ENCODE data around the gene DAB2. TPM values are rescaled to one million over a fixed set of nuclear protein-coding genes. Genes with fewer than 3 reads are reported as not detected.
A peak's percentile ranks its signal among the peaks of the same experiment; 100 is the strongest.
"Not testable (repeated sequence)": the region's sequence is repeated elsewhere in the genome, so short reads cannot be mapped to it uniquely, and the experiment has no call there.

The DAB2 gene
- total and polyA plus RNA-seq, 4 donors: 10.0 to 25.6 (median 16.1) TPM

DNA sequence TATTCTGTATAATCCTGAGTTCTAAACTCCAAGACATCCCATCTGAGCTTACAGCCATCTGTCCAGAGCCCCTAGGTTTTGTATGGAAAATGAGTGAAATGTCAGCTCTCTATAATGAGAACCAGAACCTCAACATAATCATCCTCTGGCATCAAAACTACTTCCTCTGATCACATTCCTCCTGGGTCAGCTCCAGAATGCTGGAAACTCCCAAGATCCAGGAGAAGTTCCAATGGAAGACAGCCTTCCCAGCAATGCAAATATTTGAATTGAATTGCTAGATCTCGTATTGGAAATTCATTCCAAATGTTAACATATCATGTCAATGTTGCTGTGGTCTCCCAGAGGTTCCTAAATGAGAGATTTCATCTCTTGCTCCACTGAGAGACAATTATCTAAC, 84.3 kb downstream of the DAB2 start:
- Histone ChIP-seq H3K4me1 (ENCODE audit: control insufficient read depth in 4 of 4, insufficient read depth in 4 of 4, low read length in 3 of 4) (peaks cover 6 to 17% (median 12%) of the 10 kb centered on the region in 4 donors), H3K36me3 (ENCODE audit: control insufficient read depth in 4 of 4, insufficient read depth in 3 of 4, low read depth in 1 of 4, low read length in 3 of 4) (peaks cover 12 to 54% (median 43%) of the 10 kb centered on the region in 4 donors), H3K9me3 (ENCODE audit: control insufficient read depth in 4 of 4, low read length in 3 of 4) (no peaks in the 10 kb centered on the region), H3K27ac (ENCODE audit: low read depth in 1 of 2, low read length in 2 of 2) (no peak overlapping the region), H3K27me3 (ENCODE audit: control insufficient read depth in 4 of 4, insufficient read depth in 4 of 4, low read length in 3 of 4) (no peaks in the 10 kb centered on the region), H3K9ac (ENCODE audit: low read depth in 1 of 2, low read length in 2 of 2) (no peak overlapping the region), H3K4me3 (ENCODE audit: low read depth in 1 of 3, low read length in 3 of 3) (no peak overlapping the region)
- TF ChIP-seq YY1 (IDR thresholded peaks at IDR 0.05) (no peak), GABPA (IDR thresholded peaks at IDR 0.05 in 1 of 2, conservative IDR thresholded peaks at IDR 0.05 in 1 of 2) (no peak), JUND (IDR thresholded peaks at IDR 0.05) (no peak), REST (IDR thresholded peaks at IDR 0.05) (no peak), EGR1 (IDR thresholded peaks at IDR 0.05; ENCODE audit: low read depth in 2 of 2) (no peak), RXRA (IDR thresholded peaks at IDR 0.05) (no peak), CTCF (IDR thresholded peaks at IDR 0.05; ENCODE audit: low read depth, low read length, missing input control) (no peak), ATF3 (IDR thresholded peaks at IDR 0.05) (no peak), RAD21 (IDR thresholded peaks at IDR 0.05) (no peak), NR2F2 (IDR thresholded peaks at IDR 0.05) (no peak), TAF1 (conservative IDR thresholded peaks at IDR 0.05) (no peak), FOXA1 (IDR thresholded peaks at IDR 0.05) (no peak), HNF4G (IDR thresholded peaks at IDR 0.05) (no peak), HNF4A (conservative IDR thresholded peaks at IDR 0.05) (no peak)
- TF ChIP-seq, protein P1, sequence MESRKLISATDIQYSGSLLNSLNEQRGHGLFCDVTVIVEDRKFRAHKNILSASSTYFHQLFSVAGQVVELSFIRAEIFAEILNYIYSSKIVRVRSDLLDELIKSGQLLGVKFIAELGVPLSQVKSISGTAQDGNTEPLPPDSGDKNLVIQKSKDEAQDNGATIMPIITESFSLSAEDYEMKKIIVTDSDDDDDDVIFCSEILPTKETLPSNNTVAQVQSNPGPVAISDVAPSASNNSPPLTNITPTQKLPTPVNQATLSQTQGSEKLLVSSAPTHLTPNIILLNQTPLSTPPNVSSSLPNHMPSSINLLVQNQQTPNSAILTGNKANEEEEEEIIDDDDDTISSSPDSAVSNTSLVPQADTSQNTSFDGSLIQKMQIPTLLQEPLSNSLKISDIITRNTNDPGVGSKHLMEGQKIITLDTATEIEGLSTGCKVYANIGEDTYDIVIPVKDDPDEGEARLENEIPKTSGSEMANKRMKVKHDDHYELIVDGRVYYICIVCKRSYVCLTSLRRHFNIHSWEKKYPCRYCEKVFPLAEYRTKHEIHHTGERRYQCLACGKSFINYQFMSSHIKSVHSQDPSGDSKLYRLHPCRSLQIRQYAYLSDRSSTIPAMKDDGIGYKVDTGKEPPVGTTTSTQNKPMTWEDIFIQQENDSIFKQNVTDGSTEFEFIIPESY (IDR thresholded peaks at IDR 0.05): no peak
- no peak for DNase-seq (ENCODE audit: low spot score)
- WGBS: 35% methylated on average over 1 of the region's 1 CpG

DNA sequence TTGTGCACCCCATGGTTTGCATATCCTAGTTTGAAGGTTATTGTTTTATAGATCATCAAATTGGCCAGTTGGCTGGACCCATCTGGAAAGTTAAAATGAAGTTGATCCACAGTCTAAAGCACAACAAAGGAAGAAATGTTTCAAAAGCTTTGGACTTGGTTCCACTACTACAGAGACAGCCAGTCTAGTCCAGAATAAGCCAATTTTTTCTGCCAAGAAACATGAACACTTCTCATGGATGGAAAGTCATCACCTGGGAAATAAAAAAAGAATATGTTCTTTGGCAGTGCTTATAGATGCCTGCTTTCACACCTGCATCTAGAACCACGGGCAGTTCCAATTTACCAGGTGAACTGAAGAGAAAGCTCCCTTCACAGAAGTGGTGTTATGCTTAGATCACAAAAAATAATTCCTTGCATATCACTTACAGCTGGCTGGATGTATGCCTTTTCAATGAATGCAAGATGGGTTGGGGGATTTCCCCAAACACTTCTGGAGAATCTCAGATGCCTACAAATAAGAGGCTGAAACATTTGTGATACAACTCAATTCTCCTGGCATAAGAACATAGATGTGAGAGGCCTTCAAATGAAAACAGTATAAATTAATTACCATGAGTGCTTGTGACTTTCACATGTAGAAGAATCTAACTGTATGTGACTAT, 87.4 kb downstream of the DAB2 start:
- Histone ChIP-seq H3K4me3 (ENCODE audit: low read depth in 1 of 3, low read length in 3 of 3) (no peak overlapping the region), H3K9ac (ENCODE audit: low read depth in 1 of 2, low read length in 2 of 2) (no peak overlapping the region), H3K9me3 (ENCODE audit: control insufficient read depth in 4 of 4, low read length in 3 of 4) (no peaks in the 10 kb centered on the region), H3K27me3 (ENCODE audit: control insufficient read depth in 4 of 4, insufficient read depth in 4 of 4, low read length in 3 of 4) (no peaks in the 10 kb centered on the region), H3K27ac (ENCODE audit: low read depth in 1 of 2, low read length in 2 of 2) (no peak overlapping the region), H3K4me1 (ENCODE audit: control insufficient read depth in 4 of 4, insufficient read depth in 4 of 4, low read length in 3 of 4) (peaks cover 0 to 6% (median 3%) of the 10 kb centered on the region in 4 donors), H3K36me3 (ENCODE audit: control insufficient read depth in 4 of 4, insufficient read depth in 3 of 4, low read depth in 1 of 4, low read length in 3 of 4) (peaks cover 13 to 66% (median 49%) of the 10 kb centered on the region in 4 donors)
- no peak for DNase-seq (ENCODE audit: low spot score)
- TF ChIP-seq HNF4A (conservative IDR thresholded peaks at IDR 0.05): peak in 1 of 2 donors; percentile 15
- TF ChIP-seq ATF3 (IDR thresholded peaks at IDR 0.05): no peak
- TF ChIP-seq GABPA (IDR thresholded peaks at IDR 0.05 in 1 of 2, conservative IDR thresholded peaks at IDR 0.05 in 1 of 2): no peak
- WGBS: 89% methylated on average over 1 of the region's 1 CpG

- not testable (repeated sequence) for H3K9me3 ChIP-seq (ENCODE audit: control insufficient read depth in 4 of 4, low read length in 3 of 4); H3K9ac ChIP-seq (ENCODE audit: low read depth in 1 of 2, low read length in 2 of 2); H3K27me3 ChIP-seq (ENCODE audit: control insufficient read depth in 4 of 4, insufficient read depth in 4 of 4, low read length in 3 of 4); H3K4me1 ChIP-seq (ENCODE audit: control insufficient read depth in 4 of 4, insufficient read depth in 4 of 4, low read length in 3 of 4); DNase-seq (ENCODE audit: low spot score); H3K4me3 ChIP-seq (ENCODE audit: low read depth in 1 of 3, low read length in 3 of 3); H3K27ac ChIP-seq (ENCODE audit: low read depth in 1 of 2, low read length in 2 of 2)
- 88% methylated on average over 27 of the region's 27 CpGs for WGBS
- peaks cover 6 to 71% (median 52%) of the 10 kb centered on the region in 4 donors for H3K36me3 ChIP-seq (ENCODE audit: control insufficient read depth in 4 of 4, insufficient read depth in 3 of 4, low read depth in 1 of 4, low read length in 3 of 4)
Measured at GRCh38 chr5:39334296-39334695, 90.5 kb downstream of the DAB2 start.

All from liver (tissue), 9 donors.